ENCODE results near the gene EIF1.

DNA sequence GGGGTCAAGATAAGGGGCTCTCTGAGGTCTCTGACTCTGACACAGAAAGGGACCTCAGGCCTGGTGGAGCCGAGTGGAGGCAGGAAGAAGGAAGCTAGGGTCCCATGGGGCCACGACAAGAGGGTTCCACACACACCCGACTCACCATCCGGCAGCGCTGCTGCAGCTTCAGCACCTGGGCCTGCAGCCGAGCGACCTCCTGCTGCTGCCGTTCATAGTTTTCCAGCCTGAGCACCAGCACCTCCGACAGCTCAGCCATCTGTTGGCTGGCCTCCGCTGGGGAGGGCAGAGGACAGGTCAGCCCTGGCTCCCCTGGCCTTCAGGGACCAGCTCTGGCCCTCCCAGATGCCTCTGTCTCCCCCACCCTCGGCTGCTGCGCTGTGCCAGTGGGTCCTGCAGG lies 39.4 kb downstream of the EIF1 start:
- TF ChIP-seq, protein P1, sequence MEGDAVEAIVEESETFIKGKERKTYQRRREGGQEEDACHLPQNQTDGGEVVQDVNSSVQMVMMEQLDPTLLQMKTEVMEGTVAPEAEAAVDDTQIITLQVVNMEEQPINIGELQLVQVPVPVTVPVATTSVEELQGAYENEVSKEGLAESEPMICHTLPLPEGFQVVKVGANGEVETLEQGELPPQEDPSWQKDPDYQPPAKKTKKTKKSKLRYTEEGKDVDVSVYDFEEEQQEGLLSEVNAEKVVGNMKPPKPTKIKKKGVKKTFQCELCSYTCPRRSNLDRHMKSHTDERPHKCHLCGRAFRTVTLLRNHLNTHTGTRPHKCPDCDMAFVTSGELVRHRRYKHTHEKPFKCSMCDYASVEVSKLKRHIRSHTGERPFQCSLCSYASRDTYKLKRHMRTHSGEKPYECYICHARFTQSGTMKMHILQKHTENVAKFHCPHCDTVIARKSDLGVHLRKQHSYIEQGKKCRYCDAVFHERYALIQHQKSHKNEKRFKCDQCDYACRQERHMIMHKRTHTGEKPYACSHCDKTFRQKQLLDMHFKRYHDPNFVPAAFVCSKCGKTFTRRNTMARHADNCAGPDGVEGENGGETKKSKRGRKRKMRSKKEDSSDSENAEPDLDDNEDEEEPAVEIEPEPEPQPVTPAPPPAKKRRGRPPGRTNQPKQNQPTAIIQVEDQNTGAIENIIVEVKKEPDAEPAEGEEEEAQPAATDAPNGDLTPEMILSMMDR (IDR thresholded peaks at IDR 0.05 in 4 of 5, conservative IDR thresholded peaks at IDR 0.05 in 1 of 5) = no peak
- TF ChIP-seq POLR2A (IDR thresholded peaks at IDR 0.05) = no peak

All from gastrocnemius medialis (tissue), 4 donors.